Measurements from ENCODE around the gene ASIC3.

Gene ASIC3

GRCh38 chr7:151028131-151028947, 20.0 kb upstream of the ASIC3 start, which contains the start of gene ABCB8:
TSS of gene ABCB8 (plus strand) at chr7:151028450. CDS start at chr7:151028516, 66 bp downstream.
- Histone ChIP-seq H3K9ac (ENCODE audit: low read depth, low read length, poor library complexity) (no peak within 1 kb of the TSS), H2AFZ (ENCODE audit: low read length) (peak within 1 kb of the TSS; percentile 94), H2BK15ac (ENCODE audit: low read length) (no peak within 1 kb of the TSS), H2BK120ac (ENCODE audit: low read depth, low read length) (no peak within 1 kb of the TSS), H3K4me3 (ENCODE audit: low read length in 2 of 2) (peak within 1 kb of the TSS; percentile 77 to 86), H3K14ac (ENCODE audit: low read length) (no peak within 1 kb of the TSS), H3K36me3 (replicated peaks in 1 of 2; ENCODE audit: control insufficient read depth in 2 of 2, insufficient read depth in 2 of 2, low read length in 2 of 2) (peaks cover 0 to 7% of the 10 kb centered on the region in 2 donors), H2BK12ac (ENCODE audit: low read length) (peak within 1 kb of the TSS; percentile 41), H4K91ac (ENCODE audit: low read depth, low read length, poor library complexity) (no peak within 1 kb of the TSS), H3K18ac (ENCODE audit: low read length) (peak within 1 kb of the TSS; percentile 80), H3K9me3 (replicated peaks in 1 of 2; ENCODE audit: control insufficient read depth in 2 of 2, insufficient read depth in 1 of 2, low read depth in 1 of 2, low read length in 2 of 2) (no peaks in the 10 kb centered on the region), H3K27me3 (ENCODE audit: control insufficient read depth in 3 of 3, insufficient read depth in 3 of 3, low read depth in 1 of 3, low read length in 3 of 3) (no peaks in the 10 kb centered on the region), H3K4me2 (ENCODE audit: insufficient read depth, low read length, poor library complexity, severe bottlenecking) (peak within 1 kb of the TSS; percentile 85), H3K4me1 (ENCODE audit: control insufficient read depth in 2 of 2, insufficient read depth in 1 of 2, low read depth in 1 of 2, low read length in 2 of 2) (peaks cover 5 to 13% of the 10 kb centered on the region in 2 donors), H3K79me1 (ENCODE audit: low read depth, low read length) (no peaks in the 10 kb centered on the region), H2BK5ac (ENCODE audit: low read length) (no peak within 1 kb of the TSS), H4K8ac (ENCODE audit: low read depth, low read length) (no peak within 1 kb of the TSS), H3K27ac (replicated peaks; ENCODE audit: low read length) (peak within 1 kb of the TSS; percentile 34), H2AK5ac (ENCODE audit: low read depth, low read length) (no peak within 1 kb of the TSS), H3K23ac (ENCODE audit: low read depth, low read length, poor library complexity) (peak within 1 kb of the TSS; percentile 73), H3K4ac (ENCODE audit: low read length) (no peak within 1 kb of the TSS)
- no CpG with 5 or more reads among the region's 53 CpGs for WGBS, 2 donors (ENCODE audit: extremely low coverage in 2 of 2, insufficient read length in 2 of 2, insufficient replicate concordance in 1 of 2)
- peak; percentile 99 for DNase-seq (ENCODE audit: low spot score)

GRCh38 chr7:151028948-151029501, 19.3 kb upstream of the ASIC3 start:
- no peak overlapping the region for H4K8ac ChIP-seq (ENCODE audit: low read depth, low read length)
- no peaks in the 10 kb centered on the region for H3K79me1 ChIP-seq (ENCODE audit: low read depth, low read length)
- H3K14ac ChIP-seq (ENCODE audit: low read length): no peak overlapping the region
- peak overlapping the region; percentile 56 for H3K4me2 ChIP-seq (ENCODE audit: insufficient read depth, low read length, poor library complexity, severe bottlenecking)
- no peak overlapping the region for H3K27ac ChIP-seq (replicated peaks; ENCODE audit: low read length)
- no peak overlapping the region for H2BK15ac ChIP-seq (ENCODE audit: low read length)
- no peak overlapping the region for H3K4ac ChIP-seq (ENCODE audit: low read length)
- no peak overlapping the region for H3K18ac ChIP-seq (ENCODE audit: low read length)
- H2AK5ac ChIP-seq (ENCODE audit: low read depth, low read length): no peak overlapping the region
- no peaks in the 10 kb centered on the region for H3K9me3 ChIP-seq (replicated peaks in 1 of 2; ENCODE audit: control insufficient read depth in 2 of 2, insufficient read depth in 1 of 2, low read depth in 1 of 2, low read length in 2 of 2)
- no peak overlapping the region for H2BK120ac ChIP-seq (ENCODE audit: low read depth, low read length)
- H3K4me1 ChIP-seq (ENCODE audit: control insufficient read depth in 2 of 2, insufficient read depth in 1 of 2, low read depth in 1 of 2, low read length in 2 of 2): peaks cover 5 to 13% of the 10 kb centered on the region in 2 donors
- no peak overlapping the region for H3K9ac ChIP-seq (ENCODE audit: low read depth, low read length, poor library complexity)
- H2BK5ac ChIP-seq (ENCODE audit: low read length): no peak overlapping the region
- no peaks in the 10 kb centered on the region for H3K27me3 ChIP-seq (ENCODE audit: control insufficient read depth in 3 of 3, insufficient read depth in 3 of 3, low read depth in 1 of 3, low read length in 3 of 3)
- H3K4me3 ChIP-seq (ENCODE audit: low read length in 2 of 2): peak overlapping the region; percentile 77 to 86
- no peak overlapping the region for H4K91ac ChIP-seq (ENCODE audit: low read depth, low read length, poor library complexity)
- peak overlapping the region; percentile 94 for H2AFZ ChIP-seq (ENCODE audit: low read length)
- no peak overlapping the region for H3K23ac ChIP-seq (ENCODE audit: low read depth, low read length, poor library complexity)
- peaks cover 0 to 9% of the 10 kb centered on the region in 2 donors for H3K36me3 ChIP-seq (replicated peaks in 1 of 2; ENCODE audit: control insufficient read depth in 2 of 2, insufficient read depth in 2 of 2, low read length in 2 of 2)
- H2BK12ac ChIP-seq (ENCODE audit: low read length): peak overlapping the region; percentile 41
- no CpG with 5 or more reads among the region's 17 CpGs for WGBS, 2 donors (ENCODE audit: extremely low coverage in 2 of 2, insufficient read length in 2 of 2, insufficient replicate concordance in 1 of 2)
- DNase-seq (ENCODE audit: low spot score): no peak

- Histone ChIP-seq H2BK120ac (ENCODE audit: low read depth, low read length) (no peak overlapping the region), H3K14ac (ENCODE audit: low read length) (no peak overlapping the region), H3K27me3 (ENCODE audit: control insufficient read depth in 3 of 3, insufficient read depth in 3 of 3, low read depth in 1 of 3, low read length in 3 of 3) (no peaks in the 10 kb centered on the region), H3K27ac (replicated peaks; ENCODE audit: low read length) (no peak overlapping the region), H3K4me1 (ENCODE audit: control insufficient read depth in 2 of 2, insufficient read depth in 1 of 2, low read depth in 1 of 2, low read length in 2 of 2) (peaks cover 5 to 13% of the 10 kb centered on the region in 2 donors), H3K79me1 (ENCODE audit: low read depth, low read length) (no peaks in the 10 kb centered on the region), H3K9ac (ENCODE audit: low read depth, low read length, poor library complexity) (no peak overlapping the region), H3K4me2 (ENCODE audit: insufficient read depth, low read length, poor library complexity, severe bottlenecking) (no peak overlapping the region), H2AFZ (ENCODE audit: low read length) (no peak overlapping the region), H3K18ac (ENCODE audit: low read length) (no peak overlapping the region), H3K23ac (ENCODE audit: low read depth, low read length, poor library complexity) (no peak overlapping the region), H2BK12ac (ENCODE audit: low read length) (no peak overlapping the region), H4K8ac (ENCODE audit: low read depth, low read length) (no peak overlapping the region), H3K36me3 (replicated peaks in 1 of 2; ENCODE audit: control insufficient read depth in 2 of 2, insufficient read depth in 2 of 2, low read length in 2 of 2) (peaks cover 8 to 28% of the 10 kb centered on the region in 2 donors), H3K9me3 (replicated peaks in 1 of 2; ENCODE audit: control insufficient read depth in 2 of 2, insufficient read depth in 1 of 2, low read depth in 1 of 2, low read length in 2 of 2) (no peaks in the 10 kb centered on the region), H2BK15ac (ENCODE audit: low read length) (no peak overlapping the region), H3K4ac (ENCODE audit: low read length) (no peak overlapping the region), H2AK5ac (ENCODE audit: low read depth, low read length) (no peak overlapping the region), H4K91ac (ENCODE audit: low read depth, low read length, poor library complexity) (no peak overlapping the region), H3K4me3 (ENCODE audit: low read length in 2 of 2) (no peak overlapping the region), H2BK5ac (ENCODE audit: low read length) (no peak overlapping the region)
- WGBS, 2 donors (ENCODE audit: extremely low coverage in 2 of 2, insufficient read length in 2 of 2, insufficient replicate concordance in 1 of 2): no CpG with 5 or more reads among the region's 4 CpGs
- DNase-seq (ENCODE audit: low spot score): no peak
Observed at GRCh38 chr7:151031011-151031410, 17.3 kb upstream of the ASIC3 start.
